ENCODE measurements around the gene SKI. TPM values are rescaled to one million over a fixed set of nuclear protein-coding genes. Genes with fewer than 3 reads are reported as not detected.

Gene SKI
- total and polyA plus RNA-seq, 2 of the 8 experiments (the other 6 are each of a cell fraction or from before 2014, with no cell fraction given): 8.3 to 87.6 TPM

DNA sequence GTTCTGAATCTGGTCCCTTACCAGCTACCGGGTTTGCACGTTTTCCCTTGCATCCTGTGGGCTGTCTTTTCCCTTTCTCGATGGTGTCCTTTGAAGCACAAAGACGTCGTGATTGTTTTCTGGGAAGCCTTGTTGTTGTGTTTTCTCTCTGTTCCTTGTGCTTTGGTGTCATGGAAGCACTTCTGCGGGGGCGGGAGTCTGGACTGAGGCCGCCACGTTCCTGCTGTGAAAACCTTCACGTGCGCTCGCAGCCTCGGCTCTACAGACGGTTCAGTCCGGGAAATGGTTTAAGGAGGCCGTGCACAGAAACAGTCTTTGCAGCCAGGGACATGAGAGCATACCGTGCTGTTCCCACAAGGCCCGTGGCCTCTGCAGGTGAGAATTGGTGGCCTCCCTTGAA, 68.5 kb downstream of the SKI start (continued):
- TF ChIP-seq, protein P1, sequence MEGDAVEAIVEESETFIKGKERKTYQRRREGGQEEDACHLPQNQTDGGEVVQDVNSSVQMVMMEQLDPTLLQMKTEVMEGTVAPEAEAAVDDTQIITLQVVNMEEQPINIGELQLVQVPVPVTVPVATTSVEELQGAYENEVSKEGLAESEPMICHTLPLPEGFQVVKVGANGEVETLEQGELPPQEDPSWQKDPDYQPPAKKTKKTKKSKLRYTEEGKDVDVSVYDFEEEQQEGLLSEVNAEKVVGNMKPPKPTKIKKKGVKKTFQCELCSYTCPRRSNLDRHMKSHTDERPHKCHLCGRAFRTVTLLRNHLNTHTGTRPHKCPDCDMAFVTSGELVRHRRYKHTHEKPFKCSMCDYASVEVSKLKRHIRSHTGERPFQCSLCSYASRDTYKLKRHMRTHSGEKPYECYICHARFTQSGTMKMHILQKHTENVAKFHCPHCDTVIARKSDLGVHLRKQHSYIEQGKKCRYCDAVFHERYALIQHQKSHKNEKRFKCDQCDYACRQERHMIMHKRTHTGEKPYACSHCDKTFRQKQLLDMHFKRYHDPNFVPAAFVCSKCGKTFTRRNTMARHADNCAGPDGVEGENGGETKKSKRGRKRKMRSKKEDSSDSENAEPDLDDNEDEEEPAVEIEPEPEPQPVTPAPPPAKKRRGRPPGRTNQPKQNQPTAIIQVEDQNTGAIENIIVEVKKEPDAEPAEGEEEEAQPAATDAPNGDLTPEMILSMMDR (IDR thresholded peaks at IDR 0.05; ENCODE audit: control extremely low read depth in 1 of 3, insufficient read depth in 1 of 3, low read depth in 1 of 3, low read length in 3 of 3): no peak
- TF ChIP-seq ASH2L (IDR thresholded peaks at IDR 0.05; ENCODE audit: low read length) (no peak), RFX5 (IDR thresholded peaks at IDR 0.05; ENCODE audit: borderline replicate concordance, low read depth, low read length) (no peak)

Measured in H1 (cell line).